WTC11 (cell line): ENCODE data around the gene ZNF223. TPM values are rescaled to one million over a fixed set of nuclear protein-coding genes. Genes with fewer than 3 reads are reported as not detected.

ENCODE experiments used
- ATF1 ChIP-seq: sonication (generic); formaldehyde crosslinking; IDR thresholded peaks from 2 replicates; pipeline ENCODE4 v1.8.1; 2023; ENCODE audit warnings: mild to moderate bottlenecking, moderate library complexity, missing genetic modification reagents
- ATF6 ChIP-seq: sonication (generic); formaldehyde crosslinking; IDR thresholded peaks from 2 replicates; pipeline ENCODE4 v1.8.1; 2023; ENCODE audit warnings: mild to moderate bottlenecking, missing genetic modification reagents
- CBFB ChIP-seq: sonication (generic); formaldehyde crosslinking; IDR thresholded peaks from 2 replicates; pipeline ENCODE4 v1.8.1; 2022; ENCODE audit warnings: mild to moderate bottlenecking, low read depth, missing genetic modification reagents
- EMX1 ChIP-seq: fragments of 250-450 bp; sonication (Bioruptor Pico); IDR thresholded peaks from 2 replicates; pipeline ENCODE4 v1.8.0; 2021; ENCODE audit warnings: mild to moderate bottlenecking
- ESRRA ChIP-seq: sonication (generic); formaldehyde crosslinking; IDR thresholded peaks from 2 replicates; pipeline ENCODE4 v1.8.1; 2022; ENCODE audit warnings: mild to moderate bottlenecking, missing genetic modification reagents, borderline replicate concordance
- GRHL2 ChIP-seq: fragments of 250-450 bp; sonication (Bioruptor Pico); IDR thresholded peaks from 2 replicates; pipeline ENCODE4 v1.8.0; 2022; ENCODE audit warnings: mild to moderate bottlenecking, moderate library complexity; ENCODE audit not compliant: insufficient replicate concordance, severe bottlenecking
- HMGXB4 ChIP-seq: sonication (generic); formaldehyde crosslinking; IDR thresholded peaks from 2 replicates; pipeline ENCODE4 v1.8.1; 2023; ENCODE audit warnings: mild to moderate bottlenecking, moderate library complexity, missing genetic modification reagents
- KAT7 ChIP-seq: sonication (generic); formaldehyde crosslinking; IDR thresholded peaks from 2 replicates; pipeline ENCODE4 v1.8.1; 2023; ENCODE audit warnings: missing genetic modification reagents, mild to moderate bottlenecking, borderline replicate concordance
- MYBL2 ChIP-seq: sonication (generic); formaldehyde crosslinking; IDR thresholded peaks from 2 replicates; pipeline ENCODE4 v1.8.1; 2023; ENCODE audit warnings: mild to moderate bottlenecking, moderate library complexity, missing genetic modification reagents
- NFATC4 ChIP-seq: fragments of 250-450 bp; sonication (Bioruptor Pico); IDR thresholded peaks from 2 replicates; pipeline ENCODE4 v1.9.0; 2021; ENCODE audit warnings: mild to moderate bottlenecking
- NFE2L1 ChIP-seq: sonication (generic); formaldehyde crosslinking; IDR thresholded peaks from 2 replicates; pipeline ENCODE4 v1.8.1; 2023; ENCODE audit warnings: missing genetic modification reagents
- NR3C1 ChIP-seq: sonication (generic); formaldehyde crosslinking; conservative IDR thresholded peaks from 2 replicates; pipeline ENCODE4 v1.8.1; 2023; ENCODE audit warnings: low read depth, mild to moderate bottlenecking, missing genetic modification reagents
- PRRX2 ChIP-seq: fragments of 250-450 bp; sonication (Bioruptor Pico); IDR thresholded peaks from 2 replicates; pipeline ENCODE4 v1.8.0; 2021; ENCODE audit warnings: mild to moderate bottlenecking
- RELA ChIP-seq: sonication (generic); formaldehyde crosslinking; IDR thresholded peaks from 2 replicates; pipeline ENCODE4 v1.8.1; 2022; ENCODE audit warnings: missing genetic modification reagents, mild to moderate bottlenecking, borderline replicate concordance
- RORB ChIP-seq: fragments of 250-450 bp; sonication (Bioruptor Pico); IDR thresholded peaks from 2 replicates; pipeline ENCODE4 v1.9.0; 2021; ENCODE audit warnings: mild to moderate bottlenecking
- TCF7 ChIP-seq: sonication (generic); formaldehyde crosslinking; IDR thresholded peaks from 2 replicates; pipeline ENCODE4 v1.8.0; 2022; ENCODE audit warnings: mild to moderate bottlenecking, low read depth, missing genetic modification reagents, moderate library complexity
- ZBTB21 ChIP-seq: sonication (generic); formaldehyde crosslinking; IDR thresholded peaks from 2 replicates; pipeline ENCODE4 v1.8.1; 2023; ENCODE audit warnings: mild to moderate bottlenecking, missing genetic modification reagents, borderline replicate concordance
- ZNF121 ChIP-seq: sonication (generic); formaldehyde crosslinking; IDR thresholded peaks from 2 replicates; pipeline ENCODE4 v1.8.0; 2023; ENCODE audit warnings: missing genetic modification reagents
- ZNF317 ChIP-seq: sonication (generic); formaldehyde crosslinking; IDR thresholded peaks from 2 replicates; pipeline ENCODE4 v1.8.1; 2023; ENCODE audit warnings: low read depth, mild to moderate bottlenecking, moderate library complexity, missing genetic modification reagents, borderline replicate concordance
- ZNF396 ChIP-seq: fragments of 250-450 bp; sonication (Bioruptor Pico); IDR thresholded peaks from 2 replicates; pipeline ENCODE4 v1.8.0; 2021; ENCODE audit warnings: mild to moderate bottlenecking, moderate library complexity, borderline replicate concordance
- ZNF671 ChIP-seq: fragments of 250-450 bp; sonication (Bioruptor Pico); IDR thresholded peaks from 2 replicates; pipeline ENCODE4 v1.8.0; 2021; ENCODE audit warnings: mild to moderate bottlenecking
- ZSCAN18 ChIP-seq: fragments of 250-450 bp; sonication (Bioruptor Pico); IDR thresholded peaks from 2 replicates; pipeline ENCODE4 v2.1.2; 2022; ENCODE audit warnings: mild to moderate bottlenecking, moderate library complexity
- total RNA-seq: library from RNA; stranded (reverse); gene quantifications from 3 replicates; pipeline ENCODE4 v1.2.3, GENCODE V29; 2021
- TF ChIP-seq, protein P1 (sequence below): fragments of 250-450 bp; sonication (Bioruptor Pico); IDR thresholded peaks from 2 replicates; pipeline ENCODE4 v1.9.0; 2021; ENCODE audit warnings: mild to moderate bottlenecking, borderline replicate concordance
- TF ChIP-seq, protein P2 (sequence below): sonication (generic); formaldehyde crosslinking; IDR thresholded peaks from 2 replicates; pipeline ENCODE4 v1.8.0; 2022; ENCODE audit warnings: mild to moderate bottlenecking, missing genetic modification reagents
- TF ChIP-seq, protein P3 (sequence below): sonication (generic); formaldehyde crosslinking; IDR thresholded peaks from 2 replicates; pipeline ENCODE4 v1.8.1; 2022; ENCODE audit warnings: low read depth, missing genetic modification reagents, borderline replicate concordance
- TF ChIP-seq, protein P4 (sequence below): fragments of 250-450 bp; sonication (Bioruptor Pico); IDR thresholded peaks from 2 replicates; pipeline ENCODE4 v1.9.0; 2021; ENCODE audit warnings: moderate library complexity, mild to moderate bottlenecking, inconsistent platforms, borderline replicate concordance

The ZNF223 gene
- total RNA-seq, 1 experiment from 2014 or later, result 5.7 TPM

GRCh38 chr19:44071824-44072542 lies 20.1 kb downstream of the ZNF223 start, which contains the start of gene ZNF284 (continued):
- TF ChIP-seq, protein P1, sequence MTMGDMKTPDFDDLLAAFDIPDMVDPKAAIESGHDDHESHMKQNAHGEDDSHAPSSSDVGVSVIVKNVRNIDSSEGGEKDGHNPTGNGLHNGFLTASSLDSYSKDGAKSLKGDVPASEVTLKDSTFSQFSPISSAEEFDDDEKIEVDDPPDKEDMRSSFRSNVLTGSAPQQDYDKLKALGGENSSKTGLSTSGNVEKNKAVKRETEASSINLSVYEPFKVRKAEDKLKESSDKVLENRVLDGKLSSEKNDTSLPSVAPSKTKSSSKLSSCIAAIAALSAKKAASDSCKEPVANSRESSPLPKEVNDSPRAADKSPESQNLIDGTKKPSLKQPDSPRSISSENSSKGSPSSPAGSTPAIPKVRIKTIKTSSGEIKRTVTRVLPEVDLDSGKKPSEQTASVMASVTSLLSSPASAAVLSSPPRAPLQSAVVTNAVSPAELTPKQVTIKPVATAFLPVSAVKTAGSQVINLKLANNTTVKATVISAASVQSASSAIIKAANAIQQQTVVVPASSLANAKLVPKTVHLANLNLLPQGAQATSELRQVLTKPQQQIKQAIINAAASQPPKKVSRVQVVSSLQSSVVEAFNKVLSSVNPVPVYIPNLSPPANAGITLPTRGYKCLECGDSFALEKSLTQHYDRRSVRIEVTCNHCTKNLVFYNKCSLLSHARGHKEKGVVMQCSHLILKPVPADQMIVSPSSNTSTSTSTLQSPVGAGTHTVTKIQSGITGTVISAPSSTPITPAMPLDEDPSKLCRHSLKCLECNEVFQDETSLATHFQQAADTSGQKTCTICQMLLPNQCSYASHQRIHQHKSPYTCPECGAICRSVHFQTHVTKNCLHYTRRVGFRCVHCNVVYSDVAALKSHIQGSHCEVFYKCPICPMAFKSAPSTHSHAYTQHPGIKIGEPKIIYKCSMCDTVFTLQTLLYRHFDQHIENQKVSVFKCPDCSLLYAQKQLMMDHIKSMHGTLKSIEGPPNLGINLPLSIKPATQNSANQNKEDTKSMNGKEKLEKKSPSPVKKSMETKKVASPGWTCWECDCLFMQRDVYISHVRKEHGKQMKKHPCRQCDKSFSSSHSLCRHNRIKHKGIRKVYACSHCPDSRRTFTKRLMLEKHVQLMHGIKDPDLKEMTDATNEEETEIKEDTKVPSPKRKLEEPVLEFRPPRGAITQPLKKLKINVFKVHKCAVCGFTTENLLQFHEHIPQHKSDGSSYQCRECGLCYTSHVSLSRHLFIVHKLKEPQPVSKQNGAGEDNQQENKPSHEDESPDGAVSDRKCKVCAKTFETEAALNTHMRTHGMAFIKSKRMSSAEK (CRISPR knock-in tag), result no peak
- no peak for TF ChIP-seq CBFB (CRISPR knock-in tag)
- no peak for TF ChIP-seq NFATC4 (CRISPR knock-in tag)
- TF ChIP-seq ZNF396 (CRISPR knock-in tag), result no peak
- TF ChIP-seq KAT7 (CRISPR knock-in tag), result no peak
- no peak for TF ChIP-seq ESRRA (CRISPR knock-in tag)
- no peak for TF ChIP-seq EMX1
- TF ChIP-seq ZNF121 (CRISPR knock-in tag), result no peak
- TF ChIP-seq ZNF317, result 0 out of 2 replicates have a peak, but pooled peaks have one; percentile 27
- TF ChIP-seq, protein P2, sequence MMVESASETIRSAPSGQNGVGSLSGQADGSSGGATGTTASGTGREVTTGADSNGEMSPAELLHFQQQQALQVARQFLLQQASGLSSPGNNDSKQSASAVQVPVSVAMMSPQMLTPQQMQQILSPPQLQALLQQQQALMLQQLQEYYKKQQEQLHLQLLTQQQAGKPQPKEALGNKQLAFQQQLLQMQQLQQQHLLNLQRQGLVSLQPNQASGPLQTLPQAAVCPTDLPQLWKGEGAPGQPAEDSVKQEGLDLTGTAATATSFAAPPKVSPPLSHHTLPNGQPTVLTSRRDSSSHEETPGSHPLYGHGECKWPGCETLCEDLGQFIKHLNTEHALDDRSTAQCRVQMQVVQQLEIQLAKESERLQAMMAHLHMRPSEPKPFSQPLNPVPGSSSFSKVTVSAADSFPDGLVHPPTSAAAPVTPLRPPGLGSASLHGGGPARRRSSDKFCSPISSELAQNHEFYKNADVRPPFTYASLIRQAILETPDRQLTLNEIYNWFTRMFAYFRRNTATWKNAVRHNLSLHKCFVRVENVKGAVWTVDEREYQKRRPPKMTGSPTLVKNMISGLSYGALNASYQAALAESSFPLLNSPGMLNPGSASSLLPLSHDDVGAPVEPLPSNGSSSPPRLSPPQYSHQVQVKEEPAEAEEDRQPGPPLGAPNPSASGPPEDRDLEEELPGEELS (CRISPR knock-in tag), result no peak
- TF ChIP-seq ATF6 (CRISPR knock-in tag), result no peak
- TF ChIP-seq ZSCAN18, result no peak
- TF ChIP-seq NR3C1, result no peak
- no peak for TF ChIP-seq HMGXB4 (CRISPR knock-in tag)
- peak; percentile 50; the same call in 1 of the 2 replicates for TF ChIP-seq MYBL2 (CRISPR knock-in tag)
- TF ChIP-seq, protein P3, sequence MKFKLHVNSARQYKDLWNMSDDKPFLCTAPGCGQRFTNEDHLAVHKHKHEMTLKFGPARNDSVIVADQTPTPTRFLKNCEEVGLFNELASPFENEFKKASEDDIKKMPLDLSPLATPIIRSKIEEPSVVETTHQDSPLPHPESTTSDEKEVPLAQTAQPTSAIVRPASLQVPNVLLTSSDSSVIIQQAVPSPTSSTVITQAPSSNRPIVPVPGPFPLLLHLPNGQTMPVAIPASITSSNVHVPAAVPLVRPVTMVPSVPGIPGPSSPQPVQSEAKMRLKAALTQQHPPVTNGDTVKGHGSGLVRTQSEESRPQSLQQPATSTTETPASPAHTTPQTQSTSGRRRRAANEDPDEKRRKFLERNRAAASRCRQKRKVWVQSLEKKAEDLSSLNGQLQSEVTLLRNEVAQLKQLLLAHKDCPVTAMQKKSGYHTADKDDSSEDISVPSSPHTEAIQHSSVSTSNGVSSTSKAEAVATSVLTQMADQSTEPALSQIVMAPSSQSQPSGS, result no peak
- TF ChIP-seq RORB (CRISPR knock-in tag), result no peak
- TF ChIP-seq, protein P4, sequence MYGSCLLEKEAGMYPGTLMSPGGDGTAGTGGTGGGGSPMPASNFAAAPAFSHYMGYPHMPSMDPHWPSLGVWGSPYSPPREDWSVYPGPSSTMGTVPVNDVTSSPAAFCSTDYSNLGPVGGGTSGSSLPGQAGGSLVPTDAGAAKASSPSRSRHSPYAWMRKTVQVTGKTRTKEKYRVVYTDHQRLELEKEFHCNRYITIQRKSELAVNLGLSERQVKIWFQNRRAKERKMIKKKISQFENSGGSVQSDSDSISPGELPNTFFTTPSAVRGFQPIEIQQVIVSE (CRISPR knock-in tag), result no peak
- TF ChIP-seq TCF7 (CRISPR knock-in tag), result no peak
- TF ChIP-seq RELA (CRISPR knock-in tag), result no peak
- TF ChIP-seq NFE2L1 (CRISPR knock-in tag), result no peak
- TF ChIP-seq ATF1 (CRISPR knock-in tag), result no peak
- TF ChIP-seq ZBTB21 (CRISPR knock-in tag), result no peak
- no peak for TF ChIP-seq ZNF671
- TF ChIP-seq GRHL2 (CRISPR knock-in tag), result no peak
- TF ChIP-seq PRRX2 (CRISPR knock-in tag), result no peak
